ENCODE data around the gene SUSD6. TPM values are rescaled to one million over a fixed set of nuclear protein-coding genes. Genes with fewer than 3 reads are reported as not detected.

SUSD6 gene
- total and polyA plus RNA-seq, 9 of the 15 experiments (the other 6 are each of a cell fraction or from before 2014, with no cell fraction given), result 2.9 to 20.7 (median 5.6) TPM

DNA sequence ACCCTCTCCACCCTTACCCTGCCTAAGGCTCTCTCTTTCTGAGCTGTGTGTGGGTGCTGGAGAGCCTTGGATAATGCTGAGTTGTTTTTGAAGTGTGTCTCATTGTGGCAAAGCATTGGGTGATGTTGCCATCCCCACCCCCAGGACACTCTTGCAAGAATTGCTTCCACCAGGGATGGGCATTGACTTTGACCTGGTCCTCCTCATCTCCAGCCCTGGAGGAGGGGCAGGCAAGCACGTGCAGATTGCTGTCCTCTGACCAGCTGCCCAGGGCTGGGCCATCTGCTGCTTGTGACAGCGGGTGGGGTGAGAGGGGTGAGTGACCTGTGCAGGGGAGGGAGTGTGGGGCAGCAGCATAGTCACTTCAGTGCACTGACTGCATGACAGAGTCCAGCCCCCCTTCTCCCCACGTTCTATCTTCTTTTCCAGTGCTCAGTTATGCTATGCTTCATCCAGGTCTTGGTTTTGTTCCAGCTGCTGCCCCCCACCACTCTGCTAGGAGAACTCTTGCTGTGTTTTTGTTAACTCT lies 26.2 kb downstream of the SUSD6 start (continued):
- TF ChIP-seq, protein P1, sequence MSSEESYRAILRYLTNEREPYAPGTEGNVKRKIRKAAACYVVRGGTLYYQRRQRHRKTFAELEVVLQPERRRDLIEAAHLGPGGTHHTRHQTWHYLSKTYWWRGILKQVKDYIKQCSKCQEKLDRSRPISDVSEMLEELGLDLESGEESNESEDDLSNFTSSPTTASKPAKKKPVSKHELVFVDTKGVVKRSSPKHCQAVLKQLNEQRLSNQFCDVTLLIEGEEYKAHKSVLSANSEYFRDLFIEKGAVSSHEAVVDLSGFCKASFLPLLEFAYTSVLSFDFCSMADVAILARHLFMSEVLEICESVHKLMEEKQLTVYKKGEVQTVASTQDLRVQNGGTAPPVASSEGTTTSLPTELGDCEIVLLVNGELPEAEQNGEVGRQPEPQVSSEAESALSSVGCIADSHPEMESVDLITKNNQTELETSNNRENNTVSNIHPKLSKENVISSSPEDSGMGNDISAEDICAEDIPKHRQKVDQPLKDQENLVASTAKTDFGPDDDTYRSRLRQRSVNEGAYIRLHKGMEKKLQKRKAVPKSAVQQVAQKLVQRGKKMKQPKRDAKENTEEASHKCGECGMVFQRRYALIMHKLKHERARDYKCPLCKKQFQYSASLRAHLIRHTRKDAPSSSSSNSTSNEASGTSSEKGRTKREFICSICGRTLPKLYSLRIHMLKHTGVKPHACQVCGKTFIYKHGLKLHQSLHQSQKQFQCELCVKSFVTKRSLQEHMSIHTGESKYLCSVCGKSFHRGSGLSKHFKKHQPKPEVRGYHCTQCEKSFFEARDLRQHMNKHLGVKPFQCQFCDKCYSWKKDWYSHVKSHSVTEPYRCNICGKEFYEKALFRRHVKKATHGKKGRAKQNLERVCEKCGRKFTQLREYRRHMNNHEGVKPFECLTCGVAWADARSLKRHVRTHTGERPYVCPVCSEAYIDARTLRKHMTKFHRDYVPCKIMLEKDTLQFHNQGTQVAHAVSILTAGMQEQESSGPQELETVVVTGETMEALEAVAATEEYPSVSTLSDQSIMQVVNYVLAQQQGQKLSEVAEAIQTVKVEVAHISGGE (CRISPR knock-in tag; IDR thresholded peaks at IDR 0.05), result no peak
- TF ChIP-seq, protein P2, sequence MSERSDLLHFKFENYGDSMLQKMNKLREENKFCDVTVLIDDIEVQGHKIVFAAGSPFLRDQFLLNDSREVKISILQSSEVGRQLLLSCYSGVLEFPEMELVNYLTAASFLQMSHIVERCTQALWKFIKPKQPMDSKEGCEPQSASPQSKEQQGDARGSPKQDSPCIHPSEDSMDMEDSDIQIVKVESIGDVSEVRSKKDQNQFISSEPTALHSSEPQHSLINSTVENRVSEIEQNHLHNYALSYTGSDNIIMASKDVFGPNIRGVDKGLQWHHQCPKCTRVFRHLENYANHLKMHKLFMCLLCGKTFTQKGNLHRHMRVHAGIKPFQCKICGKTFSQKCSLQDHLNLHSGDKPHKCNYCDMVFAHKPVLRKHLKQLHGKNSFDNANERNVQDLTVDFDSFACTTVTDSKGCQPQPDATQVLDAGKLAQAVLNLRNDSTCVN (CRISPR knock-in tag; IDR thresholded peaks at IDR 0.05), result no peak
- TF ChIP-seq RBM34 (IDR thresholded peaks at IDR 0.05; ENCODE audit: borderline replicate concordance, insufficient read depth, low read length), result no peak

DNA sequence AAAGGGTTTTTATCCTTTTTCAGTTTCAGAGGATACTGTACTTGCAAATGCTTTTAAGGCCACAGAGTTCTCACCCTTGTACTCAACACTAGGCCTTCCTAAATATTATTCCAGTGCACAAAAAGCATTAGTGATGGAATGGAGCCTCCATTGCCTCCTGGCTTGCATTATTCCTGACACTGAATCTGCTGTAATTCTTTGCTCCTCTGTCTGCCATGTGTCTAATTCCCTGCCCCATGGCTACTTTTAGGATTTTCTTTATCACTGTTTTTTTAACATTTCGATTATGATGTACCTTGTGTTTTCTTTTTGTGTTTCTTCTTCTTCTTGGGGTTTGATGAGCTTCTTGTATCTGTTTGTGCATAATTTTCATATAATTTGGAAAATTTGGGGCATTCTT lies 29.5 kb downstream of the SUSD6 start:
- peaks cover 22 to 54% of the 10 kb centered on the region in 2 experiments for H3K4me1 ChIP-seq (replicated peaks in 1 of 2; ENCODE audit: control insufficient read depth in 2 of 2, insufficient read depth in 2 of 2, low read length in 2 of 2)
- 0 out of 2 replicates have a peak, but pooled peaks cover 9% of the 10 kb centered on the region for H4K20me1 ChIP-seq (replicated peaks; ENCODE audit: control insufficient read depth, insufficient read depth, low read length)
- H3K4me3 ChIP-seq, result no peak overlapping the region
- no peak overlapping the region for H3K27ac ChIP-seq (ENCODE audit: extremely low read depth, low read depth, low read length)
- intact Hi-C loops (cut with micrococcal nuclease) (no loop called here), in situ Hi-C loops (cut with MboI) (no loop called here)
- peaks cover 88% of the 10 kb centered on the region for H3K79me2 ChIP-seq (ENCODE audit: control insufficient read depth, insufficient read depth, low read length)
- CTCF ChIA-PET (ENCODE audit: low intra/inter-chr PET ratio), result no interaction called here
- H2AFZ ChIP-seq (ENCODE audit: low read depth, low read length), result no peak overlapping the region
- POLR2A ChIA-PET, result no interaction called here
- 63% methylated on average over 1 of the region's 1 CpG for WGBS (ENCODE audit: insufficient coverage, low coverage, missing lambda C conversion rate)
- peaks cover 19% of the 10 kb centered on the region; the same call in 2 of the 3 replicates for H3K36me3 ChIP-seq (ENCODE audit: control insufficient read depth, insufficient read depth, low read length)
- ATAC-seq (no peak), FAIRE-seq (no peak), DNase-seq (ENCODE audit: extremely low read depth in 1 of 4, low spot score in 3 of 4) (no peak)
- no peak overlapping the region for H3K9ac ChIP-seq (ENCODE audit: insufficient read depth in 1 of 2, low read depth in 2 of 2, low read length in 2 of 2)
- H3K9me3 ChIP-seq (replicated peaks; ENCODE audit: control insufficient read depth, insufficient read depth, low read depth, low read length), result peaks cover 10% of the 10 kb centered on the region
- BruUV-seq (replicated peaks), result no TSS peak
- no peaks in the 10 kb centered on the region for H3K27me3 ChIP-seq (ENCODE audit: control insufficient read depth in 2 of 2, insufficient read depth in 2 of 2, low read length in 2 of 2)
- no peak overlapping the region for H3K4me2 ChIP-seq (ENCODE audit: insufficient read depth, low read length)
- H3K9me1 ChIP-seq (ENCODE audit: control insufficient read depth, insufficient read depth, low read length), result no peaks in the 10 kb centered on the region
- TF ChIP-seq ZSCAN32 (CRISPR knock-in tag; IDR thresholded peaks at IDR 0.05) (no peak), ESRRA (IDR thresholded peaks at IDR 0.05; ENCODE audit: borderline replicate concordance, low read depth) (no peak), ZNF780A (CRISPR knock-in tag; IDR thresholded peaks at IDR 0.05) (no peak), SIN3A (IDR thresholded peaks at IDR 0.05; ENCODE audit: borderline replicate concordance in 2 of 2, control insufficient read depth in 1 of 2, low read depth in 2 of 2, low read length in 2 of 2) (no peak), ATF1 (CRISPR knock-in tag; IDR thresholded peaks at IDR 0.05) (no peak), ATF1 (tag; IDR thresholded peaks at IDR 0.05) (no peak), NCOR1 (IDR thresholded peaks at IDR 0.05) (no peak)
- TF ChIP-seq, protein P3, sequence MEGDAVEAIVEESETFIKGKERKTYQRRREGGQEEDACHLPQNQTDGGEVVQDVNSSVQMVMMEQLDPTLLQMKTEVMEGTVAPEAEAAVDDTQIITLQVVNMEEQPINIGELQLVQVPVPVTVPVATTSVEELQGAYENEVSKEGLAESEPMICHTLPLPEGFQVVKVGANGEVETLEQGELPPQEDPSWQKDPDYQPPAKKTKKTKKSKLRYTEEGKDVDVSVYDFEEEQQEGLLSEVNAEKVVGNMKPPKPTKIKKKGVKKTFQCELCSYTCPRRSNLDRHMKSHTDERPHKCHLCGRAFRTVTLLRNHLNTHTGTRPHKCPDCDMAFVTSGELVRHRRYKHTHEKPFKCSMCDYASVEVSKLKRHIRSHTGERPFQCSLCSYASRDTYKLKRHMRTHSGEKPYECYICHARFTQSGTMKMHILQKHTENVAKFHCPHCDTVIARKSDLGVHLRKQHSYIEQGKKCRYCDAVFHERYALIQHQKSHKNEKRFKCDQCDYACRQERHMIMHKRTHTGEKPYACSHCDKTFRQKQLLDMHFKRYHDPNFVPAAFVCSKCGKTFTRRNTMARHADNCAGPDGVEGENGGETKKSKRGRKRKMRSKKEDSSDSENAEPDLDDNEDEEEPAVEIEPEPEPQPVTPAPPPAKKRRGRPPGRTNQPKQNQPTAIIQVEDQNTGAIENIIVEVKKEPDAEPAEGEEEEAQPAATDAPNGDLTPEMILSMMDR (IDR thresholded peaks at IDR 0.05 in 2 of 3, conservative IDR thresholded peaks at IDR 0.05 in 1 of 3; ENCODE audit: insufficient read depth in 2 of 3, low read depth in 1 of 3, low read length in 3 of 3), result no peak
- TF ChIP-seq, protein P4, sequence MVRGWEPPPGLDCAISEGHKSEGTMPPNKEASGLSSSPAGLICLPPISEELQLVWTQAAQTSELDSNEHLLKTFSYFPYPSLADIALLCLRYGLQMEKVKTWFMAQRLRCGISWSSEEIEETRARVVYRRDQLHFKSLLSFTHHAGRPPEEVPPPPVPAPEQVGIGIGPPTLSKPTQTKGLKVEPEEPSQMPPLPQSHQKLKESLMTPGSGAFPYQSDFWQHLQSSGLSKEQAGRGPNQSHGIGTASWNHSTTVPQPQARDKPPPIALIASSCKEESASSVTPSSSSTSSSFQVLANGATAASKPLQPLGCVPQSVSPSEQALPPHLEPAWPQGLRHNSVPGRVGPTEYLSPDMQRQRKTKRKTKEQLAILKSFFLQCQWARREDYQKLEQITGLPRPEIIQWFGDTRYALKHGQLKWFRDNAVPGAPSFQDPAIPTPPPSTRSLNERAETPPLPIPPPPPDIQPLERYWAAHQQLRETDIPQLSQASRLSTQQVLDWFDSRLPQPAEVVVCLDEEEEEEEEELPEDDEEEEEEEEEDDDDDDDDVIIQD (CRISPR knock-in tag; IDR thresholded peaks at IDR 0.05), result no peak
